A549 (cell line): ENCODE data around the gene NPTXR.

Experiments
- CEBPB ChIP-seq, 2 experiments: fragments of >200 bp in 1 of 2; sonication (Bioruptor Twin) in 1 of 2; formaldehyde crosslinking in 1 of 2; IDR thresholded peaks; 2 replicates each; pipeline ENCODE4 v1.6.1; 2012 to 2016
- CHD4 ChIP-seq: fragments of 200-600 bp; sonication (generic); IDR thresholded peaks from 2 replicates; pipeline ENCODE4 v1.6.1; 2016; ENCODE audit warnings: antibody characterized with exemption, mild to moderate bottlenecking, borderline replicate concordance
- CTCF ChIP-seq: fragments of >200 bp; sonication (Bioruptor Twin); formaldehyde crosslinking; IDR thresholded peaks from 3 replicates; pipeline ENCODE4 v1.5.1; 2016
- E2F6 ChIP-seq: IDR thresholded peaks from 2 replicates; pipeline ENCODE4 v1.6.1; 2012; ENCODE audit warnings: low read depth, borderline replicate concordance
- FOSB ChIP-seq: fragments of 250-450 bp; sonication (Bioruptor Pico); IDR thresholded peaks from 2 replicates; pipeline ENCODE4 v1.5.0; 2020; ENCODE audit warnings: mild to moderate bottlenecking, moderate library complexity
- HDAC2 ChIP-seq: fragments of 200-600 bp; sonication (generic); IDR thresholded peaks from 2 replicates; pipeline ENCODE4 v1.6.1; 2016
- POLR2A ChIP-seq: IDR thresholded peaks from 2 replicates; pipeline ENCODE4 v1.6.1; 2012; ENCODE audit warnings: mild to moderate bottlenecking, low read length
- POLR2AphosphoS2 ChIP-seq: conservative IDR thresholded peaks from 2 replicates; pipeline ENCODE4 v1.6.1; 2012; ENCODE audit warnings: low read length, improper control_type of control experiment, inconsistent platforms
- REST ChIP-seq: fragments of 200-600 bp; sonication (generic); IDR thresholded peaks from 2 replicates; pipeline ENCODE4 v1.6.1; 2016; ENCODE audit warnings: antibody characterized with exemption, mild to moderate bottlenecking, moderate library complexity

- TF ChIP-seq FOSB (CRISPR knock-in tag) (no peak), CHD4 (no peak), HDAC2 (no peak), POLR2A (no peak), CTCF (no peak), POLR2AphosphoS2 (no peak), E2F6 (no peak), CEBPB (IDR thresholded peaks at IDR 0.05) (no peak), REST (no peak)
Observed at GRCh38 chr22:38861927-38862326, 18.1 kb upstream of the NPTXR start.
